PFSK-1 (cell line): ENCODE results near the gene WDR35.

Experiments
- FOXP2 ChIP-seq: optimal IDR thresholded peaks from 2 replicates; pipeline ENCODE3; 2011; ENCODE audit warnings: borderline replicate concordance, control low read depth, inconsistent platforms; ENCODE audit not compliant: insufficient read depth; ENCODE audit errors: extremely low read length, extremely low read depth
- POLR2AphosphoS5 ChIP-seq: IDR thresholded peaks from 2 replicates; pipeline ENCODE4 v1.6.1; 2012; ENCODE audit warnings: low read depth, mild to moderate bottlenecking, control low read depth, low read length, moderate library complexity
- TAF1 ChIP-seq: IDR thresholded peaks from 2 replicates; pipeline ENCODE4 v1.6.1; 2012; ENCODE audit warnings: low read length, control low read depth, borderline replicate concordance; ENCODE audit not compliant: insufficient read depth
- TF ChIP-seq, protein P1 (sequence below), 2 experiments: IDR thresholded peaks; 2 replicates each; pipeline versions ENCODE4 v1.6.1 to v1.8.0; 2011 to 2012; ENCODE audit warnings: low read depth in 2 of 2, low read length in 2 of 2, control low read depth in 1 of 2, inconsistent platforms in 1 of 2, mild to moderate bottlenecking in 1 of 2, moderate library complexity in 1 of 2; ENCODE audit not compliant: insufficient read depth in 1 of 2

DNA sequence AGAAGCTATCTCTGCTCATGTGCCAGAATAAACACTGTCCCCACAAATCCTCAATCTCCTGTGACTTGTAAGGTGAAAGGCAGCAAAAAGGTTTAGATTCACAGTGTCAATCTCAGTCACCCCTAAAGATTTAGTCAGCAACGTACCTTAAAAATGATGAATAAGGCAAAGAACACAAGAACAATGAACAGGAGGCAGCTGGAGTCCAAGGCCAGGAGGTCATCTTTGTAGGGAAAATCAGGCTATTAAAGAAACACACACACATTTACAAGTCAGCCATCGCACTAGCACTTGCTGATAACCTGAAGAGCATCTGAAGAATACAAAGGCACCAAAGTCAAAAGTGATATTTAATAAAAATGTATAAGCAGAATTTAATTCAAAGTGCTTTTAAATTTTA lies 44.9 kb upstream of the WDR35 start:
- TF ChIP-seq POLR2AphosphoS5 (no peak), TAF1 (no peak), FOXP2 (no peak)
- TF ChIP-seq, protein P1, sequence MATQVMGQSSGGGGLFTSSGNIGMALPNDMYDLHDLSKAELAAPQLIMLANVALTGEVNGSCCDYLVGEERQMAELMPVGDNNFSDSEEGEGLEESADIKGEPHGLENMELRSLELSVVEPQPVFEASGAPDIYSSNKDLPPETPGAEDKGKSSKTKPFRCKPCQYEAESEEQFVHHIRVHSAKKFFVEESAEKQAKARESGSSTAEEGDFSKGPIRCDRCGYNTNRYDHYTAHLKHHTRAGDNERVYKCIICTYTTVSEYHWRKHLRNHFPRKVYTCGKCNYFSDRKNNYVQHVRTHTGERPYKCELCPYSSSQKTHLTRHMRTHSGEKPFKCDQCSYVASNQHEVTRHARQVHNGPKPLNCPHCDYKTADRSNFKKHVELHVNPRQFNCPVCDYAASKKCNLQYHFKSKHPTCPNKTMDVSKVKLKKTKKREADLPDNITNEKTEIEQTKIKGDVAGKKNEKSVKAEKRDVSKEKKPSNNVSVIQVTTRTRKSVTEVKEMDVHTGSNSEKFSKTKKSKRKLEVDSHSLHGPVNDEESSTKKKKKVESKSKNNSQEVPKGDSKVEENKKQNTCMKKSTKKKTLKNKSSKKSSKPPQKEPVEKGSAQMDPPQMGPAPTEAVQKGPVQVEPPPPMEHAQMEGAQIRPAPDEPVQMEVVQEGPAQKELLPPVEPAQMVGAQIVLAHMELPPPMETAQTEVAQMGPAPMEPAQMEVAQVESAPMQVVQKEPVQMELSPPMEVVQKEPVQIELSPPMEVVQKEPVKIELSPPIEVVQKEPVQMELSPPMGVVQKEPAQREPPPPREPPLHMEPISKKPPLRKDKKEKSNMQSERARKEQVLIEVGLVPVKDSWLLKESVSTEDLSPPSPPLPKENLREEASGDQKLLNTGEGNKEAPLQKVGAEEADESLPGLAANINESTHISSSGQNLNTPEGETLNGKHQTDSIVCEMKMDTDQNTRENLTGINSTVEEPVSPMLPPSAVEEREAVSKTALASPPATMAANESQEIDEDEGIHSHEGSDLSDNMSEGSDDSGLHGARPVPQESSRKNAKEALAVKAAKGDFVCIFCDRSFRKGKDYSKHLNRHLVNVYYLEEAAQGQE (IDR thresholded peaks at IDR 0.05; ENCODE audit: insufficient read depth in 1 of 2, low read depth in 2 of 2, low read length in 2 of 2) = no peak
